GM19438 (cell line): ENCODE data around the gene EML1.
A peak's percentile ranks its signal among the peaks of the same experiment; 100 is the strongest.
"Not testable (repeated sequence)": the region's sequence is repeated elsewhere in the genome, so short reads cannot be mapped to it uniquely, and the experiment has no call there.

Source experiments
- ATAC-seq: cut with Tn5 transposase; IDR thresholded peaks from one replicate; pipeline ENCODE4 v1.9.1; 2021; ENCODE audit warnings: low read depth; ENCODE audit not compliant: unreplicated experiment

The EML1 gene

GRCh38 chr14:99929601-99930000, 136.4 kb downstream of the EML1 start:
- no peak for ATAC-seq

- ATAC-seq: peak; percentile 74
Observed at GRCh38 chr14:99930420-99931274, 137.4 kb downstream of the EML1 start.

GRCh38 chr14:99931308-99931707, 138.1 kb downstream of the EML1 start:
- no peak for ATAC-seq

- no peak for ATAC-seq
Observed at GRCh38 chr14:99936056-99936455, 142.8 kb downstream of the EML1 start.

GRCh38 chr14:99936738-99937474, 143.7 kb downstream of the EML1 start:
- peak; percentile 83 for ATAC-seq

GRCh38 chr14:99937475-99938244, 144.4 kb downstream of the EML1 start:
- ATAC-seq: peak; percentile 42

DNA sequence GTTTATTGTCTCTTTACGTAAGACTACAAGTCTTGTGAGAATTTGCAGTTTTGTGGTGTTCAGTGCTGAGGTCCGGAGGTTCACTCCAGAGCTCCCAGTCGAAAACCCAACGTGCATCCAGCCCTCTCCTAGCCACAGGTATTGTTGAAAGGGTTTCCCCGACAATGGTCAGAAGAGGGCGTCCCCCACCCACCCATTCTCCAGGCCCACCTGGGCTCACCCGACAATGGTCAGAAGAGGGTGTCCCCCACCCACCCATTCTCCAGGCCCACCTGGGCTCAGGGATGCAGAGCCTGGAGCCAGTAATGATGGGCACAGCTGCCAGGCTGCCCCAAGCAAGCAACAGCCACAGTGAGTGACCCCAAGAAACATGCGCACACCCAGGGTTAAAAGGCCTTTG, 145.2 kb downstream of the EML1 start:
- ATAC-seq: no peak

GRCh38 chr14:99938896-99939295, 145.7 kb downstream of the EML1 start:
- no peak for ATAC-seq

DNA sequence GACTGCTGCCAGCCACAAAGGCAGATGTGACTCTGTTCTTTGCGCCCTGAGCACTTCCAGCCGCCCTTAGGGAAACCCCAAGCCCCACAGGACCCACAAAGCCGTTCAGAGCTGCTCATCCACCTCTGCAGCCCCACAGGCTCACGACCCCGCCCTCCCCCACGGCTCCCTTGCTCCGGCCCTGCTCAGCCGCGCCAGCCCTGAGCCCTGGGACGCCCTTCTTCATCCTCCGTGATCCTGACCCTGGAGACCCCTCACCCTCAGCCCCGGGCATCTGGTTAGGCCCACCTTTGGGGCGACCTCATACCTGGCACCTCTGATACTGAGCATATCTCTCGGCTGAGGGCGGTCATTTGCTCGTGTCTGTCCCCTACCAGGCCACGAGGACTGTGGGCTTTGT, 146.2 kb downstream of the EML1 start:
- ATAC-seq: no peak

GRCh38 chr14:99940064-99940463, 146.9 kb downstream of the EML1 start:
- no peak for ATAC-seq

- no peak for ATAC-seq
Observed at GRCh38 chr14:99941211-99941610, 148.0 kb downstream of the EML1 start.

DNA sequence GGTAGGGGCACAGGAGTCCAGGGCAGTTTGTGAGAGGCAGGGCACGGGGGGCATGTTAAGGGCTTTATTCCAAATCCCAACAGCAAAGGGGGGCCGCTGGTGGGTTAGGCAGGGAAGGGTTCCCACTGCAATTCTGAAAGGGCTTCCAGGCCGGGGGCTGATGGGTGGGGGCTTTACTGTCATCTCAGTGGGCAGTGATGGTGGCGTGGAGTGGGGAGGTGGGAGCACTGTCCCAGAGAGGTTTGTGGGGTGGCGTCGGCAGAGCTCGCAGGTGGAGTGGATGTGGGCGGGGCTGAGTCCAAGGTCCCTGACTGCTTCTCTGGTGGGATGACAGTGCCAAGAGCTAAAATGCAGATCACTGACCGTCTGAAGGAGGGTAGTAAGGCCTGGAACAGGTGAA, 150.4 kb downstream of the EML1 start:
- no peak for ATAC-seq

DNA sequence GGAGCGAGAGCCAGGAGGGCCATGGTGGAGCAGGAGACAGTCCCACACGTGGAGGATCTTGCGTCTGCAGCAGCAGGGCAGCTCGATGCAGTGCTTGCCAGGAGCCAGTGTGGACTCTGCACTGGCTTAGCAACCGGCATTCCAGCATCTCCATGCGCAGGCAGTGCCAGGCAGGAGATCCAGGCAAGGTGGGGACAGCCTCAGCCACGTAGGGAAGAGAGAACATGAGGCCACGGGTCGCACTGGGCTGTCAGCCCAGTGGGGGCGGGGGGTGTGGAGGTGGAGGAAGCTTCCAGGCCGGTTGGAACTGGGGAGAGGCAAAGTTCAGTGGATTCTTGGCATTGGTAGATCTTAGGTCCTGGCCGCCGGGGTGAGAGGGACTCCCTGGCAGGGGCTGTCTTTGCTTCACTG, 151.0 kb downstream of the EML1 start:
- ATAC-seq: no peak

DNA sequence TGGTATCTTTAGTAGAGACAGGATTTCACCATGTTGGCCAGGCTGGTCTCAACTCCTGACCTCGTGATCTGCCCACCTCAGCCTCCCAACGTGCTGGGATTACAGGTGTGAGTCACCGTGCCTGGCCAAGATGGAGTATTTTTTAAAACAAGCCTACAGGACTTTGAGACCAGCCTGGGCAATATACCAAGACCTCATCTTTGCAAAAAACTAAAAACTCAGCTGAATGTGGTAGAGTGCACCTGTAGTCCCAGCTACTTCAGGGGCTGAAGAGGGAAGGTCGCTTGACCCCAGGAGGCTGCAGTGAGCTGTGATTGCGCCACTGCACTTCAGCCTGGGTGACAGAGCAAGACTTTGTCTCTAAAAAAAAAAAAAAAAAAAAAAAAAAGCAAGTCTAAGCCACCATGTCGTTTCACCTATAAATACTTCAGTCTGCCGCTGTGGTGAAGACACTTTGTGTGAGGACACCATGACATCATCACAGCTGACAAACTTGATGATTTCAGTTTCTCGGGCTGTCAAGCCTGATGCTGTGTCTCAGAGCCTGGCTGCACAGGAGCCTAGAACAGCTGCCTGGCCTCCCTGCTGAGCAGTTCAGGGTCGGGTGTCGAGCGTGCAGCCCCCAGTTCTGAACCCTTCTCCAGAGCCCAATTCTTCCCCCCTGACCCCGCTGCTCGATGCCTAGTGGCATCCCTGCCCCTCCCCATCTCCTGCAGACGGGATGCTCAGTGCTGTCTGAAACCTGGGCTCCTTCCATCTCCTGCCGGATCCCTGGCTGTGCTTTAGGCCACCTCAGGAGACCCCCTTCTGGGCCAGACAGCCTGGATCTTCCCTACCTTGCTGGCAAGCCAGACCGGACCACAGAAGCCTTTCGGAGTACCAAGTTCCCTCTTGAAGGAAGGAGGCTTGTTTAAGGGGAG, 152.8 kb downstream of the EML1 start:
- ATAC-seq: no peak

- peak; percentile 74 for ATAC-seq
Observed at GRCh38 chr14:99946652-99947489, 153.7 kb downstream of the EML1 start.

- ATAC-seq: no peak
Observed at GRCh38 chr14:99947695-99948094, 154.5 kb downstream of the EML1 start.

GRCh38 chr14:99949011-99949732, 156.0 kb downstream of the EML1 start:
- not testable (repeated sequence) for ATAC-seq

DNA sequence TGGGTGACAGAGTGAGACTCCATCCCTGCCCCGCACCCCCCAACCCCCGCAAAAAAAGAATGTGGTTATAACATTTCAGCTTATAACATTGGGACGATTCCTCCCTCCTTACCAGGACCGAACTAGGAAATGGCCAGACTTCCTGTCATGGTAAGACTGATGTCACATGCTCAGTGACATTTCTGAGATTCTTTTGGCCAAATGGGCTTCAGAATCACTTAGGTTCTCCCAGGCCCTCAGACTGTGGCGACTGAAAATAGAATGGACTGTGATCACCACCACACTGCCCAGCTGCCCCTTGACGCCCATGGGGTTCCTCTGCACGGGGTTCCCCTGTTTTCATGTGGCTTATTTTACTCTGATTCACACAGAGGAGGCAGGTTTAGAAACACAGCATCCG, 157.0 kb downstream of the EML1 start:
- ATAC-seq: no peak

- ATAC-seq: no peak
Observed at GRCh38 chr14:99951085-99951484, 157.9 kb downstream of the EML1 start.
